Measurements from ENCODE around the gene RNF187. TPM values are rescaled to one million over a fixed set of nuclear protein-coding genes. Genes with fewer than 3 reads are reported as not detected.
A peak's percentile ranks its signal among the peaks of the same experiment; 100 is the strongest.

RNF187 gene
- total and polyA plus RNA-seq, 2 of the 13 experiments (the other 11 are each of a cell fraction or from before 2014, with no cell fraction given), result 41.3 to 59.4 TPM

- H2AFZ ChIP-seq (ENCODE audit: low read length), result no peak overlapping the region
- H3K9ac ChIP-seq (ENCODE audit: insufficient read depth, low read depth, low read length), result no peak overlapping the region
- no peaks in the 10 kb centered on the region for H4K20me1 ChIP-seq (ENCODE audit: insufficient read depth, low read length)
- ATAC-seq (no peak), FAIRE-seq (no peak), DNase-seq (ENCODE audit: low spot score) (no peak)
- in situ Hi-C loops (cut with HindIII; ENCODE audit: extremely low pct_ligation_motif_present, low pct_unique_long_range_greater_than_20kb), result no loop called here
- TF ChIP-seq ZNF572 (CRISPR knock-in tag; IDR thresholded peaks at IDR 0.05) (no peak), POLR2AphosphoS2 (IDR thresholded peaks at IDR 0.05; ENCODE audit: low read depth, low read length) (no peak), ZNF597 (CRISPR knock-in tag; IDR thresholded peaks at IDR 0.05) (no peak), ZFP1 (CRISPR knock-in tag; IDR thresholded peaks at IDR 0.05) (no peak), CBX1 (IDR thresholded peaks at IDR 0.05; ENCODE audit: low read depth) (no peak)
- peaks cover 0 to 50% of the 10 kb centered on the region in 2 experiments; a peak in 3 of 5 replicates for H3K27me3 ChIP-seq (ENCODE audit: control insufficient read depth in 1 of 2, insufficient read depth in 2 of 2, low read length in 2 of 2)
- no peak overlapping the region for H3K27ac ChIP-seq (ENCODE audit: extremely low read length, insufficient read depth, low read length)
- H3K9me3 ChIP-seq (ENCODE audit: low read length), result no peaks in the 10 kb centered on the region
- no peak overlapping the region for H3K4me3 ChIP-seq (replicated peaks in 1 of 3; ENCODE audit: insufficient read depth in 1 of 3, low read depth in 2 of 3, low read length in 3 of 3)
- H3K79me2 ChIP-seq (ENCODE audit: insufficient read depth, low read length), result no peaks in the 10 kb centered on the region
- BruUV-seq (replicated peaks), result no TSS peak
- H3K36me3 ChIP-seq (replicated peaks in 1 of 2; ENCODE audit: control insufficient read depth in 1 of 2, insufficient read depth in 2 of 2, low read length in 2 of 2), result no peaks in the 10 kb centered on the region
- no peak overlapping the region for H3K4me2 ChIP-seq (ENCODE audit: low read depth, low read length)
- intact Hi-C loops (cut with micrococcal nuclease; ENCODE audit: unreplicated experiment), result no loop called here
- ChIA-PET CTCF (ENCODE audit: low intra/inter-chr PET ratio, low total read pairs) (no interaction called here), POLR2A (no interaction called here)
- H3K4me1 ChIP-seq (ENCODE audit: insufficient read depth, low read length), result no peaks in the 10 kb centered on the region
- WGBS (ENCODE audit: low lambda C conversion rate), result 2% methylated on average over 3 of the region's 3 CpGs
Measured at GRCh38 chr1:228510803-228511413, 23.7 kb downstream of the RNF187 start.

- Histone ChIP-seq H3K9me3 (ENCODE audit: low read length) (no peaks in the 10 kb centered on the region), H3K4me1 (ENCODE audit: insufficient read depth, low read length) (no peaks in the 10 kb centered on the region), H3K9ac (ENCODE audit: insufficient read depth, low read depth, low read length) (no peak overlapping the region), H3K27ac (ENCODE audit: extremely low read length, insufficient read depth, low read length) (no peak overlapping the region), H2AFZ (ENCODE audit: low read length) (no peak overlapping the region), H3K4me3 (replicated peaks in 1 of 3; ENCODE audit: insufficient read depth in 1 of 3, low read depth in 2 of 3, low read length in 3 of 3) (no peak overlapping the region), H3K27me3 (ENCODE audit: control insufficient read depth in 1 of 2, insufficient read depth in 2 of 2, low read length in 2 of 2) (peaks cover 0 to 50% of the 10 kb centered on the region in 2 experiments; a peak in 3 of 5 replicates), H4K20me1 (ENCODE audit: insufficient read depth, low read length) (no peaks in the 10 kb centered on the region), H3K79me2 (ENCODE audit: insufficient read depth, low read length) (no peaks in the 10 kb centered on the region), H3K4me2 (ENCODE audit: low read depth, low read length) (no peak overlapping the region), H3K36me3 (replicated peaks in 1 of 2; ENCODE audit: control insufficient read depth in 1 of 2, insufficient read depth in 2 of 2, low read length in 2 of 2) (no peaks in the 10 kb centered on the region)
- WGBS (ENCODE audit: low lambda C conversion rate), result 33% methylated on average over 7 of the region's 13 CpGs
- no TSS peak for BruUV-seq (replicated peaks)
- FAIRE-seq (no peak), ATAC-seq (no peak), DNase-seq (ENCODE audit: low spot score) (no peak)
- intact Hi-C loops (cut with micrococcal nuclease; ENCODE audit: unreplicated experiment) (no loop called here), in situ Hi-C loops (cut with HindIII; ENCODE audit: extremely low pct_ligation_motif_present, low pct_unique_long_range_greater_than_20kb) (no loop called here)
- TF ChIP-seq NFRKB (IDR thresholded peaks at IDR 0.05), result no peak
- TF ChIP-seq ZFX (CRISPR knock-in tag; IDR thresholded peaks at IDR 0.05; ENCODE audit: low read depth), result 0 out of 2 replicates have a peak, but pooled peaks have one; percentile 12
- ChIA-PET CTCF (ENCODE audit: low intra/inter-chr PET ratio, low total read pairs) (no interaction called here), POLR2A (no interaction called here)
Measured at GRCh38 chr1:228511546-228512445, 24.6 kb downstream of the RNF187 start.
